Mononuclear cell (primary cell): Measurements from ENCODE around the gene EFNB2. TPM values are rescaled to one million over a fixed set of nuclear protein-coding genes. Genes with fewer than 3 reads are reported as not detected.

Experiments
- H3K27me3 ChIP-seq: 2 replicates; pipeline ENCODE4 v1.6.0; 2011; ENCODE audit warnings: low read length, control low read depth; ENCODE audit not compliant: insufficient read depth
- H3K4me1 ChIP-seq: 2 replicates; pipeline ENCODE4 v1.5.1; 2011; ENCODE audit warnings: mild to moderate bottlenecking, low read length, control low read depth; ENCODE audit not compliant: insufficient read depth
- H3K4me3 ChIP-seq: 2 replicates; pipeline ENCODE4 v1.5.1; 2011; ENCODE audit warnings: mild to moderate bottlenecking, low read length, moderate library complexity
- H3K9me3 ChIP-seq: 2 replicates; pipeline ENCODE4 v1.5.1; 2011; ENCODE audit warnings: low read depth, mild to moderate bottlenecking, control low read depth, low read length
- total RNA-seq: library from RNA; depleted of rRNA; stranded (reverse); fragments of >200 nt; gene quantifications from one replicate; pipeline ENCODE4 v1.2.3, GENCODE V29; 2012

EFNB2 gene
- total RNA-seq = 0.21 TPM

GRCh38 chr13:106535552-106536243 is at the start of gene EFNB2:
TSS of gene EFNB2 (minus strand) at chr13:106535662. CDS start at chr13:106534964, 698 bp downstream.
- H3K9me3 ChIP-seq = no peaks in the 10 kb centered on the region
- peak within 1 kb of the TSS; percentile 49 for H3K4me3 ChIP-seq
- peaks cover 33% of the 10 kb centered on the region for H3K4me1 ChIP-seq
- peaks cover 40% of the 10 kb centered on the region for H3K27me3 ChIP-seq

DNA sequence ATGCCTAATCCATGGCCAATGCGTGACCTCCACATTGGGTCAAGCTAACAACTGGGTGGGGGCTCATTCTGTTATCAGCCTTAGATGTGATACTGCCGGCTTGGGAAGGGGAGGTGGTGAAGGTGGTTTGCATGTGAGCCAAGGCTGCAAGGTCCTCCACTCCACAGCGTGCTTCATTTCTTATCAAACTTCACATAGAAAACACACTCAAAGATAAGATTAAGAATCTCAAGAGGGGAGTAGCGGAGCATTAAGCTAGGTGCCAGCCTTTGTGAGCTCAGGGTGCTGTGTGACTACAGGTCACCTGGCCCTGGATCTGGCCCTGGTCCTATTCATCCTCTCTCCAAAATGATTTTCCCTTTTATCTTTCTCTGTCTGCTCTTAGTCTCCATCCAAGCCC is 45.8 kb upstream of the EFNB2 start:
- Histone ChIP-seq H3K4me1 (no peaks in the 10 kb centered on the region), H3K27me3 (no peaks in the 10 kb centered on the region), H3K4me3 (no peak overlapping the region), H3K9me3 (peaks cover 10% of the 10 kb centered on the region)

DNA sequence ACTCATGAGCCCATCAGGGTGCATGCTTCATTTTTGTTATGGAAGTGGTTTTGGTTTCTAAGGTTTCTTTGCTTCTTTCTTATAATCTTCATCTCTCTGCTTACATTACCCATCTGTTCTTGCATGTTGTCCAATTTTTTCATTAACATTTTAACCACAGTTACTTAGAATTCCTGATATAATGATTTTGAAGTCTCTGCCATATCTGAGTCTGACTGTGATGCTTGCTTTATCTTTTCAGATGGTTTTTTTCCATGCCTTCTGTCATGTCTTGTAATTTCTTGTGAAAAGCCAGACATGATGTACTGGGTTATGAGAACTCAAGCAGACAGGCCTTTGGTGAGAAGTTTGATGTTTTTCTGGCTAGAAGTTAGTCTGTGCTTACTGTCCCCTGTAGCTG is 40.4 kb upstream of the EFNB2 start:
- no peak overlapping the region for H3K4me3 ChIP-seq
- H3K27me3 ChIP-seq = no peaks in the 10 kb centered on the region
- no peaks in the 10 kb centered on the region for H3K9me3 ChIP-seq
- no peaks in the 10 kb centered on the region for H3K4me1 ChIP-seq

- Histone ChIP-seq H3K4me3 (no peak overlapping the region), H3K4me1 (no peaks in the 10 kb centered on the region), H3K9me3 (no peaks in the 10 kb centered on the region), H3K27me3 (no peaks in the 10 kb centered on the region)
Observed at GRCh38 chr13:106573868-106574267, 38.4 kb upstream of the EFNB2 start.

DNA sequence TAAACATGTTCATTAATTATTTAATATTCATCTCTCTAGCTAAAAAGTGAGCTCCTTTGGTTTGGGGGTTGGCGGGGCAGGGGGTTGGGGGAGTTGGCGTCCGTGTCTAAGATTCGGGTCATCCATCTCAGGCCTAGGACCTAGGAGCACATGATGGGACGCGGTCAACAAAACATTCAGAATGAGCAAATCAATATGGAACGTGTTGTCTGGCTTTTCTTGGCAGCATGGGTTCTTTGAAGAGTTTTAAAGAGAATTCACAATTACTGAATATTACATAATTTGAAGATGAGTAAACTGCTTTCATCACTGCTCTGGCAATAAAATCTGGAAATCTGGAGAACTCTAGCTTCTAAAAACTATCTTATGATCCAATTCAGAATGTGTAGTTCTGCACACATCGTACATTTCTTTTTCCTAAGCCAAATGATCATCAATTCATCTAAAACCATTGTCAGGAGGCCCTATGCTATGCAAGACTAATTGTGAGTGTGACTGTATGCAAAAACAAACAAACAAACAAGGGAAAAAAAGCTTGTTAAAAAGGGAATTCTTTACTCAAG is 37.9 kb upstream of the EFNB2 start:
- no peak overlapping the region for H3K4me3 ChIP-seq
- peaks cover 4% of the 10 kb centered on the region for H3K4me1 ChIP-seq
- no peaks in the 10 kb centered on the region for H3K9me3 ChIP-seq
- no peaks in the 10 kb centered on the region for H3K27me3 ChIP-seq

DNA sequence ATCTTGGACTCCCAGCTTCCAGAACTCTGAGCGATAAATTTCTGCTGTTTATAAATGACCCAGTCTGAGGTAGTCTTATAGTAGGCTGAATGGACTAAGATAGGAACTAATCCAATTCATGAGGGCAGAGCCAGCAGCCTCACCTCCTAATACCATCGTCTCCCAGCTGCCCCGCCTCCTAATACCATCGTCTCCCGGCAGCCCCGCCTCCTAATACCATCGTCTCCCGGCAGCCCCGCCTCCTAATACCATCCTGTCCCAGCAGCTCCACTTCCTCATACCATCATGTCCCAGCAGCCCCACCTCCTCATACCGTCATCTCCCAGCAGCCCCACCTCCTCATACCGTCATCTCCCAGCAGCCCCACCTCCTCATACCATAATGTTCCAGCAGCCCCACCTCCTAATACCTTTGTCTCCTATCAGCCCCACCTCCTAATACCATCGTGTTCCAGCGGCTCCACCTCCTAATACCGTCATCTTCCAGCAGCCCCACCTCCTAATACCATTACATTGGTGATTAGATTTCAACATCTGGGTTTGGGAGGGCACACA is 34.9 kb upstream of the EFNB2 start:
- H3K4me3 ChIP-seq = no peak overlapping the region

DNA sequence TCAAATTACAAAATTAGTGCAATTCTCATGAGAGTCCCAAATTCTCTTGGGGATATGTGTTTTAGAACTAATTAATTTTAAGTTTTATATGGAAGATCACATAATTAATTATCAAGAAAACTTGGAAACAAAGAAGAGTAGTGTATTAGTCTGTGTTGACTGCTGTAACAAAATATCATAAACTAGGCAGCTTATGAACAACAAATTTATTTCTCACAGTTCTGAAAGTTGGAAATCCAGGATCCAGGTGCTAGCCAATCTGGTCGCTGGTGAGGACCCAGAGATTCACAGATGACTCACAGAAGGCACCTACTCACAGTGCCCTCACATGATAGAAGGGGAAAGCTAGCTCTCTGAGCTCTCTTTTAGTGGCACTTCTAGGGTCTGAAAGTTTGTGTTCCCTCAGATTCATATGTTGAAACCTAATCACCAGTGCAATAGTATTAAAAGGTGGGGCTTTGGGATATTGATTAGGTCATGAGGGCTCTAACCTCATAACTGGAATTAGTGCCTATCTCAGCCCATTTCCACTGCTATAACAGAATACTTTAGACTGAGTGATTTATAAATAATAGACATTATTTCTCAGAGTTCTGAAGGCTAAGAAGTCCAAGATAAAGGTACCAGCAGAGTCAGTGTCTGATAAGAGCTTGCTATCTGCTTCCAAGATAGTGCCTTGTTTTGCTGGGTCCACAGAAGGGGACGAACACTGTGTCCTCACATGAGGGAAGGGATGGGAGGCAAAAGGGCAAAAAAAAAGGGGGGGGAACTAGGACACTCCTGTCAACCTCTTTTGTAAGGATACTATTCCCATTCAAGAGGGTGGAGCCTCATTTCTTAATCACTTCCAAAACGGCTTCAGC is 34.0 kb upstream of the EFNB2 start:
- peaks cover 30% of the 10 kb centered on the region for H3K4me1 ChIP-seq
- H3K9me3 ChIP-seq = no peaks in the 10 kb centered on the region
- no peak overlapping the region for H3K4me3 ChIP-seq
- no peaks in the 10 kb centered on the region for H3K27me3 ChIP-seq

More for the DNA sequence above, 34.9 kb upstream of the EFNB2 start:
- Histone ChIP-seq H3K27me3 (no peaks in the 10 kb centered on the region), H3K9me3 (no peaks in the 10 kb centered on the region), H3K4me1 (peaks cover 21% of the 10 kb centered on the region)

GRCh38 chr13:106568299-106569003 is 33.0 kb upstream of the EFNB2 start:
- Histone ChIP-seq H3K4me3 (peak overlapping the region; percentile 90), H3K27me3 (no peaks in the 10 kb centered on the region), H3K4me1 (peaks cover 39% of the 10 kb centered on the region), H3K9me3 (no peaks in the 10 kb centered on the region)

GRCh38 chr13:106567474-106568298 is 32.2 kb upstream of the EFNB2 start, which contains the start of gene ARGLU1:
TSS of gene ARGLU1 (minus strand) at chr13:106568137. CDS start at chr13:106567919, 218 bp downstream.
- Histone ChIP-seq H3K4me1 (peaks cover 43% of the 10 kb centered on the region), H3K4me3 (peak within 1 kb of the TSS; percentile 90), H3K9me3 (no peaks in the 10 kb centered on the region), H3K27me3 (no peaks in the 10 kb centered on the region)

GRCh38 chr13:106566641-106567473 is 31.4 kb upstream of the EFNB2 start:
- H3K4me1 ChIP-seq = peaks cover 48% of the 10 kb centered on the region
- no peaks in the 10 kb centered on the region for H3K27me3 ChIP-seq
- peak overlapping the region; percentile 90 for H3K4me3 ChIP-seq
- no peaks in the 10 kb centered on the region for H3K9me3 ChIP-seq

GRCh38 chr13:106565127-106565775 is 29.8 kb upstream of the EFNB2 start:
- peaks cover 53% of the 10 kb centered on the region for H3K4me1 ChIP-seq
- H3K4me3 ChIP-seq = no peak overlapping the region
- H3K27me3 ChIP-seq = no peaks in the 10 kb centered on the region
- no peaks in the 10 kb centered on the region for H3K9me3 ChIP-seq

GRCh38 chr13:106562301-106562700 is 26.8 kb upstream of the EFNB2 start:
- Histone ChIP-seq H3K4me1 (peaks cover 47% of the 10 kb centered on the region), H3K9me3 (no peaks in the 10 kb centered on the region), H3K27me3 (no peaks in the 10 kb centered on the region), H3K4me3 (no peak overlapping the region)
